Pancreas (tissue), 10 donors: ENCODE measurements around the gene U2AF1L4. TPM values are rescaled to one million over a fixed set of nuclear protein-coding genes. Genes with fewer than 3 reads are reported as not detected.

Experiments
- ATAC-seq, 4 donors: fragments of 200-7000 bp; cut with Tn5 transposase; one replicate each; pipeline versions ENCODE4 v1.8.0 to v1.9.1; 2020; ENCODE audit warnings: mild to moderate bottlenecking in 4 of 4, moderate library complexity in 4 of 4
- DNase-seq, 6 donors: peaks; one replicate each; pipeline ENCODE4 v3.0.0-alpha.2; 2020
- FAIRE-seq: peaks from 2 replicates; lab custom pipeline; 2012; peaks lifted over from hg19 to GRCh38; lab: Jason Lieb, UNC
- H3K27ac ChIP-seq, 4 donors: fragments of 200-600 bp; sonication (generic); 1 replicate in 3 of 4; 2 replicates in 1 of 4; pipeline versions ENCODE4 v1.5.0 to v1.8.0; 2020
- H3K27me3 ChIP-seq, 4 donors: fragments of 200-600 bp; one replicate each; pipeline ENCODE4 v1.8.0; 2021
- H3K36me3 ChIP-seq, 3 donors: fragments of 200-600 bp; sonication (generic) in 1 of 3; one replicate each; pipeline versions ENCODE4 v1.5.0 to v1.8.0; 2020 to 2021
- H3K4me1 ChIP-seq, 3 donors: fragments of 200-600 bp; one replicate each; pipeline ENCODE4 v1.8.0; 2021
- H3K4me3 ChIP-seq, 4 donors: fragments of 200-600 bp; sonication (generic) in 2 of 4; one replicate each; pipeline versions ENCODE4 v1.5.0 to v1.8.0; 2020 to 2021
- H3K9me3 ChIP-seq, 4 donors: fragments of 200-600 bp; one replicate each; pipeline ENCODE4 v1.8.0; 2021
- CTCF ChIP-seq, 4 donors: fragments of 200-600 bp; sonication (generic) in 3 of 4; IDR thresholded peaks; one replicate each; pipeline versions ENCODE4 v1.5.0 to v1.8.0; 2021; ENCODE audit warnings: antibody characterized with exemption in 4 of 4
- WGBS, 2 donors: extraction: QIAGEN DNeasy Blood & Tissue Kit; methylation state at CpG; one replicate each; pipeline ENCODE4 v1.1.7; 2013; 5-methylcytosine and 5-hydroxymethylcytosine counted together
- intact Hi-C, 3 donors: fragments of 100-400 bp; cut with DNase I; formaldehyde crosslinking; loops; one replicate each; pipeline versions ENCODE4 v1.11.1 to v1.14.2; 2022
- polyA plus RNA-seq, 2 donors: library from polyadenylated mRNA; stranded (reverse); fragments of 200-250 nt; gene quantifications; one replicate each; pipeline ENCODE4 v1.2.3, GENCODE V29; 2013
- total RNA-seq, 6 donors: library from RNA; stranded (reverse); fragmentation: NEBNext Ultra II Directional in 4 of 6; extraction: Animal tissue kit (Norgen Biotek cat#: 25700) in 4 of 6; gene quantifications; one replicate each; pipeline versions ENCODE4 v1.2.1 to v1.2.4, GENCODE V29; 2021 to 2023
- donor health status: healthy with polysubstance abuse.
- donor health status: DM: no; HTN: no; CAD: no; lungs with moderate emphysema.
- donor health status: DM: no; HTN: no; CAD: no.
- donor health status: control.
- donor health status: control.
- donor health status: Bipolar disorder and iron deficiency.
- donor health status: DM: yes; HTN: yes; CAD: no.
- donor health status: DM: no; HTN: no; CAD: no.
- donor health status: DM: no; HTN: no; CAD: no.
- donor health status: DM: yes; HTN: yes; CAD: no.

The U2AF1L4 gene
- total and polyA plus RNA-seq, 8 donors, result 9.7 to 124 (median 12.0) TPM

GRCh38 chr19:35757231-35757748 lies 12.1 kb upstream of the U2AF1L4 start:
- peak overlapping the region; percentile 23 to 93 (median 80) for H3K4me3 ChIP-seq
- H3K27ac ChIP-seq, result peak overlapping the region; percentile 85 to 89 (median 86)
- FAIRE-seq (no peak), ATAC-seq (peak; percentile 13 to 28 (median 19)), DNase-seq (peak in 4 of 6 donors; percentile 62 to 73 (median 73))
- peaks cover 0 to 17% (median 8%) of the 10 kb centered on the region in 3 donors for H3K4me1 ChIP-seq
- no peaks in the 10 kb centered on the region for H3K9me3 ChIP-seq
- H3K27me3 ChIP-seq, result no peaks in the 10 kb centered on the region
- TF ChIP-seq CTCF (IDR thresholded peaks at IDR 0.05), result no peak
- peaks cover 0 to 4% (median 0%) of the 10 kb centered on the region in 3 donors for H3K36me3 ChIP-seq
- WGBS, 2 donors, result 7 to 13% methylated on average over 18 to 19 of the region's 19 CpGs
- intact Hi-C loops, result no loop called here

GRCh38 chr19:35756377-35757230 lies 11.4 kb upstream of the U2AF1L4 start, which contains the start of gene HSPB6:
TSS of gene HSPB6 (minus strand) at chr19:35757029. CDS start at chr19:35757008, 21 bp downstream.
- peaks cover 0 to 4% (median 0%) of the 10 kb centered on the region in 3 donors for H3K36me3 ChIP-seq
- intact Hi-C loops, result no loop called here

GRCh38 chr19:35755550-35756376 lies 10.5 kb upstream of the U2AF1L4 start:
- Histone ChIP-seq H3K4me3 (peak overlapping the region in 2 of 4 donors; percentile 70 to 91), H3K36me3 (peaks cover 0 to 4% (median 0%) of the 10 kb centered on the region in 3 donors), H3K27ac (peak overlapping the region in 3 of 4 donors; percentile 25 to 87 (median 85)), H3K27me3 (no peaks in the 10 kb centered on the region), H3K9me3 (no peaks in the 10 kb centered on the region), H3K4me1 (peaks cover 0 to 17% (median 8%) of the 10 kb centered on the region in 3 donors)
- FAIRE-seq (no peak), DNase-seq (peak in 3 of 6 donors; percentile 51 to 83 (median 64)), ATAC-seq (no peak)
- no peak for TF ChIP-seq CTCF (IDR thresholded peaks at IDR 0.05)
- intact Hi-C loops, result no loop called here
- 74 to 76% methylated on average over 53 to 74 of the region's 74 CpGs for WGBS, 2 donors

More at GRCh38 chr19:35756377-35757230, 11.4 kb upstream of the U2AF1L4 start, which contains the start of gene HSPB6:
- DNase-seq (peak in 1 of 6 donors; percentile 53), FAIRE-seq (no peak), ATAC-seq (no peak)
- TF ChIP-seq CTCF (IDR thresholded peaks at IDR 0.05), result no peak
- Histone ChIP-seq H3K4me3 (peak within 1 kb of the TSS; percentile 68 to 93 (median 80)), H3K4me1 (peaks cover 0 to 17% (median 8%) of the 10 kb centered on the region in 3 donors), H3K27ac (peak within 1 kb of the TSS; percentile 85 to 89 (median 86)), H3K9me3 (no peaks in the 10 kb centered on the region), H3K27me3 (no peaks in the 10 kb centered on the region)
- WGBS, 2 donors, result 19 to 23% methylated on average over 45 to 52 of the region's 52 CpGs

GRCh38 chr19:35755131-35755549 lies 9.9 kb upstream of the U2AF1L4 start:
- ATAC-seq, result no peak
- WGBS, 2 donors, result 82 to 88% methylated on average over 17 of the region's 17 CpGs
- H3K4me1 ChIP-seq, result peaks cover 0 to 17% (median 8%) of the 10 kb centered on the region in 3 donors
- FAIRE-seq, result no peak
- peaks cover 0 to 4% (median 0%) of the 10 kb centered on the region in 3 donors for H3K36me3 ChIP-seq
- DNase-seq, result peak in 1 of 6 donors; percentile 35
- intact Hi-C loops, result no loop called here
- H3K27me3 ChIP-seq, result no peaks in the 10 kb centered on the region
- peak overlapping the region in 1 of 4 donors; percentile 70 for H3K4me3 ChIP-seq
- no peak overlapping the region for H3K27ac ChIP-seq
- TF ChIP-seq CTCF (IDR thresholded peaks at IDR 0.05), result no peak
- H3K9me3 ChIP-seq, result no peaks in the 10 kb centered on the region
